Activated B cell treated with CpG ODN at 0.5 μM for 24 hours (primary cell): Measurements from ENCODE around the gene IGFL2. TPM values are rescaled to one million over a fixed set of nuclear protein-coding genes. Genes with fewer than 3 reads are reported as not detected.

Experiments
- ATAC-seq: fragments of 200-7000 bp; cut with Tn5 transposase; one replicate; pipeline ENCODE4 v1.10.0; 2021; ENCODE audit warnings: low read depth, mild to moderate bottlenecking, moderate library complexity
- CTCF ChIA-PET: fragments of 350-600 bp; sonication (Branson Sonifier 250); formaldehyde crosslinking; loops from one replicate; lab custom pipeline; 2021; ENCODE audit warnings: antibody characterized with exemption; lab: Charles Lee
- POLR2A ChIA-PET: fragments of 350-600 bp; sonication (Branson Sonifier 250); formaldehyde crosslinking; loops from one replicate; lab custom pipeline; 2021; ENCODE audit warnings: antibody characterized with exemption; lab: Charles Lee
- DNase-seq: peaks from one replicate; pipeline ENCODE4 v3.0.0; 2022
- H3K27ac Mint-ChIP-seq: one replicate; pipeline ENCODE4 v1.8.0; 2020; ENCODE audit warnings: mixed read lengths
- H3K27me3 Mint-ChIP-seq: one replicate; pipeline ENCODE4 v1.8.0; 2021; ENCODE audit warnings: mixed read lengths
- H3K36me3 Mint-ChIP-seq: one replicate; pipeline ENCODE4 v1.8.0; 2021; ENCODE audit warnings: low read depth, mixed read lengths
- H3K4me1 Mint-ChIP-seq: one replicate; pipeline ENCODE4 v1.8.0; 2021; ENCODE audit warnings: mixed read lengths
- H3K4me3 Mint-ChIP-seq: one replicate; pipeline ENCODE4 v1.8.0; 2020; ENCODE audit warnings: mild to moderate bottlenecking, mixed read lengths
- H3K9me3 Mint-ChIP-seq: one replicate; pipeline ENCODE4 v1.8.0; 2020; ENCODE audit warnings: mixed read lengths
- intact Hi-C: fragments of 100-400 bp; cut with micrococcal nuclease; formaldehyde crosslinking; loops from one replicate; pipeline ENCODE4 v1.15.1; 2024
- total RNA-seq: library from RNA; stranded (reverse); gene quantifications from 2 replicates; pipeline ENCODE4 v1.2.3, GENCODE V29; 2022
- TF ChIP-seq, protein P1 (sequence below): fragments of 200-600 bp; IDR thresholded peaks from one replicate; pipeline ENCODE4 v1.8.0; 2022; ENCODE audit warnings: antibody characterized with exemption, mild to moderate bottlenecking

IGFL2 gene
- total RNA-seq, 1 donor from 2014 or later, result not detected

DNA sequence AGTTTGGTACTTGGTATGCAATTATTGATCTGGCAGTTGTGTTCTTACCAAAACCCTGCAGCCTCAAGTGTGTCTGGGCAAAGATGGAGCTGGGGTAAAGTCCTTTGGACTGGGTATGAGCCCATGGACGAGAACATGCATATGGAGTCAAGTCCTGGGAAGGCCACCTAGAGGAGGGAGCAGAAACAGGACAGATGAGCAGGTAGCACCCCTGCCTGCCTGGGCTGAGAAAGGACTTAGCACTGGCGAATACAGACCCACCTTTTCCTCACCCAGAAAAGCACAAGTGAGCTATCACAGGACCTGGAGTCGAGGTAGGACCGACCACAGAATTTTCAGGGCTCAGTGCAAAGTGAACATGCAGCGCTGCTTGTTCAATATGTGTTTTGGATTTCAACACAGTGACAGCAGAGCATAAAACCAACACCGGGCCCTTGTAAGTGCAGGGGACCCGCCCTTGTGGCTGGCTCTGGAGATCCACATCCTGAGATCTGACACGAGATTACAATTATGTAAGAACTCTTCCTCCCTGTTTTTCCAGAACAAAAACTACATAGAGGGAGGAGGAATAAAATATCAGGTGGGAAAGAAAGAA is 25.9 kb downstream of the IGFL2 start:
- ChIA-PET POLR2A (no interaction called here), CTCF (interaction anchor here (0.5 kb wide), 1 partner anchor 103 kb away, joined by 4 read pairs; no protein-coding TSS in a partner anchor)
- DNase-seq (no peak), ATAC-seq (no peak)
- H3K27ac Mint-ChIP-seq, result no peak overlapping the region
- H3K27me3 Mint-ChIP-seq, result peaks cover 15% of the 10 kb centered on the region
- no peaks in the 10 kb centered on the region for H3K36me3 Mint-ChIP-seq
- no peak overlapping the region for H3K4me3 Mint-ChIP-seq
- peaks cover 17% of the 10 kb centered on the region for H3K9me3 Mint-ChIP-seq
- TF ChIP-seq, protein P1, sequence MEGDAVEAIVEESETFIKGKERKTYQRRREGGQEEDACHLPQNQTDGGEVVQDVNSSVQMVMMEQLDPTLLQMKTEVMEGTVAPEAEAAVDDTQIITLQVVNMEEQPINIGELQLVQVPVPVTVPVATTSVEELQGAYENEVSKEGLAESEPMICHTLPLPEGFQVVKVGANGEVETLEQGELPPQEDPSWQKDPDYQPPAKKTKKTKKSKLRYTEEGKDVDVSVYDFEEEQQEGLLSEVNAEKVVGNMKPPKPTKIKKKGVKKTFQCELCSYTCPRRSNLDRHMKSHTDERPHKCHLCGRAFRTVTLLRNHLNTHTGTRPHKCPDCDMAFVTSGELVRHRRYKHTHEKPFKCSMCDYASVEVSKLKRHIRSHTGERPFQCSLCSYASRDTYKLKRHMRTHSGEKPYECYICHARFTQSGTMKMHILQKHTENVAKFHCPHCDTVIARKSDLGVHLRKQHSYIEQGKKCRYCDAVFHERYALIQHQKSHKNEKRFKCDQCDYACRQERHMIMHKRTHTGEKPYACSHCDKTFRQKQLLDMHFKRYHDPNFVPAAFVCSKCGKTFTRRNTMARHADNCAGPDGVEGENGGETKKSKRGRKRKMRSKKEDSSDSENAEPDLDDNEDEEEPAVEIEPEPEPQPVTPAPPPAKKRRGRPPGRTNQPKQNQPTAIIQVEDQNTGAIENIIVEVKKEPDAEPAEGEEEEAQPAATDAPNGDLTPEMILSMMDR, result no peak
- intact Hi-C loops, result no loop called here
- peaks cover 1% of the 10 kb centered on the region for H3K4me1 Mint-ChIP-seq

DNA sequence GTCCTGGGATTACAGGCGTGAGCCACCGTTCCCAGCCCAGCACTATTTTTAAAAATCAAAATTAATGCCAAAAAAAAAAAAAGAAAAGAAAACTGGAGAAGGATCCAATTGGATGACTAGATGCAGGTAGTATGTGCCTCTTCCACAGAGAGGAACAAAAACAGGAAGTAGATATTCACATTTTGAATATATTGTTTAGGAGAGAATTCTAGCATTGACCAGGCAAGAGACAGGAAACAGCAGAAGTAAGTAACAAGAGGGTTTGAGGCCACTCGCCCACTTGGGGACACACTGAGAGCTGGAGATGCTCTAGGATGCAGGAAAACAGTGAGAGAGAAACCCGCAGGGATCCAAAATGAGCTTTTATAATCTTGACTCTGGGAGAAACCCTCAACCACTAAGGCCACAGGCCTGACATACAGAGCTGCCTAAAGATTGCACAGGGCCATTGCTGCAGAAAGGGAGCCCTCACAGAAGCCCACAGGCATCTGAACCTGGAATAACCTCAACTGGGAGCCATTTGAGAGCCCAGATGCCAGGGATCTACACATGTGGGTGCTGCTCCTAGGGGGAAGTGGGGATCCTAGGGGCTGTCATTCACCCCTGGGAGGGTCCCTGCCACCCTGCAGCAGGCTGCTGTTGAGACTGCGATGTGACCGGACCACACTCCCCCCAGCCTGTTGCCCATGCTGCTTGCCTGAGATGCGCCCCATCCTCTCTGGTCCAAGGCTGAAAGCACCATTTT is 28.2 kb downstream of the IGFL2 start:
- ATAC-seq (no peak), DNase-seq (no peak)
- TF ChIP-seq, protein P1, result no peak
- H3K9me3 Mint-ChIP-seq, result peaks cover 2% of the 10 kb centered on the region
- H3K4me3 Mint-ChIP-seq, result no peak overlapping the region
- ChIA-PET POLR2A (no interaction called here), CTCF (no interaction called here)
- no peaks in the 10 kb centered on the region for H3K36me3 Mint-ChIP-seq
- H3K27ac Mint-ChIP-seq, result no peak overlapping the region
- peaks cover 11% of the 10 kb centered on the region for H3K27me3 Mint-ChIP-seq
- H3K4me1 Mint-ChIP-seq, result peaks cover 4% of the 10 kb centered on the region
- intact Hi-C loops, result no loop called here

DNA sequence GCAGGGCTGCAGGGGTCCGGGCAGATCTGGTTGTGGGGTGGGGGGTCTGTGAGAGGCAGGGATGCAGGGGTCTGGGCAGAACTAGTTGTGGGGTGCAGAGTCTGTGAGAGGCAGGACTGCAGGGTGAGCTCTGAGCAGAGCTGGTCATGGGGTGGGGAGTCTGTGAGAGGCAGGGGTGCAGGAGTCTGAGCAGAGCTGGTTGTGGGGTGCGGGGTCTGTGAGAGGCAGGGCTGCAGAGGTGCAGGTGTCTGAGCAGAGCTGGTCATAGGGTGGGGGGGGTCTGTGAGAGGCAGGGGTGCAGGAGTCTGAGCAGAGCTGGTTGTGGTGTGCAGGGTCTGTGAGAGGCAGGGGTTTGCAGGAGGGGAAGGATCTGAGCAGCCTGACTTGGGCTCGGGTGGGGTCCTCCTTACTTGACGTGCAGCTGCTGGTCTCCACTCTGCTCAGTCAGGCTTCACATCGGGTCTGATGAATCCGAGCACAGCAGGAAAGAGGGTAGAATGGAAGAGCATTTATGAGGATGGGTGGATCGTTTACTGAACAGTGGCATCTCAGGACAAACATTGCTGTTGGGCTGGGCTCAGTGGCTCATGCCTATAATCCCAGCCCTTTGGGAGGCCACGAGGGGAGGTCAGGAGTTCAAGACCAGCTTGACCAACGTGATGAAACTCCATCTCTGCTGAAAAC is 31.2 kb downstream of the IGFL2 start:
- ChIA-PET CTCF (interaction anchor here (1.0 kb wide), 1 partner anchor 13 kb away, joined by 3 read pairs; no protein-coding TSS in a partner anchor), POLR2A (interaction anchor here (0.7 kb wide), 1 partner anchor 378 kb away, joined by 3 read pairs; no protein-coding TSS in a partner anchor)
- ATAC-seq (no peak), DNase-seq (no peak)
- Mint-ChIP-seq H3K4me3 (no peak overlapping the region), H3K27me3 (peaks cover 12% of the 10 kb centered on the region), H3K36me3 (no peaks in the 10 kb centered on the region), H3K9me3 (no peaks in the 10 kb centered on the region), H3K4me1 (peaks cover 9% of the 10 kb centered on the region), H3K27ac (no peak overlapping the region)
- intact Hi-C loops, result no loop called here
- TF ChIP-seq, protein P1, result no peak

DNA sequence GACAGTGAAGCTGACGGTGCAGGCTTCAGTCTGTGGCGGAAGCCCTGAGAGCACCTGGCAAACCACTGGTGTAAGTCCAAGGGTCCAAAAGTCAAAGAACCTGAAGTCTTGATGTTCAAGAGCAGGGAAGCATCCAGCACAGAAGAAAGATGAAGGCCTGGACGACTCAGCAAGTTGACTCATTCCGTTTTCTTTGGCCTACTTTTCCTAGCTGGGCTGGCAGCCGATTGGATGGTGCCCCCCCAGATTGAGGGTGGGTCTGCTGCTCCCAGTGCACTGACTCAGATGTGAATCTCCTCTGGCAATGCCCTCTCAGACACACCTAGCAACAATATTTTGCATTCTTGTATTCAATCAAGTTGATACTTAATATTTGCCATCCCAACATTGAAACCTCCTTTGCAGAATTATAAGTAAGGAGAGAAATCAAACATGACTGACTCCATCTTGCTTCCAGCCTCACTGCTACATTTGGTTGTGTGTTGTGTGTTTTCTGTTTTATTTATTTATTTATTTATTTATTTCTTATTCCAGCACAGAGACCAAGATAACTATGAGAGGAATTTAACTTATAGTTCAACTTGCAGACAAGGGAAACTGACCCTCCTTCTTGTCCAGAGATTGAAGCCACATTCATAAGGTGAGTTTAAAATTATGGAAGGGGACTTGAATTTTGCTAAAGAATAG is 32.8 kb downstream of the IGFL2 start:
- CTCF ChIA-PET, result no interaction called here
- POLR2A ChIA-PET, result no interaction called here
- DNase-seq, result no peak
- Mint-ChIP-seq H3K27me3 (peaks cover 12% of the 10 kb centered on the region), H3K36me3 (no peaks in the 10 kb centered on the region), H3K4me1 (peaks cover 25% of the 10 kb centered on the region), H3K9me3 (no peaks in the 10 kb centered on the region), H3K27ac (no peak overlapping the region), H3K4me3 (no peak overlapping the region)
- ATAC-seq, result no peak
- intact Hi-C loops, result no loop called here
- TF ChIP-seq, protein P1, result no peak
